HG03066 (cell line): ENCODE results near the gene SLC9A7.

Experiments used
- ATAC-seq: cut with Tn5 transposase; IDR thresholded peaks from one replicate; pipeline ENCODE4 v1.9.1; 2021; ENCODE audit warnings: low read depth; ENCODE audit not compliant: unreplicated experiment

Gene SLC9A7

GRCh38 chrX:46577221-46578005, 181.5 kb downstream of the SLC9A7 start:
- no peak for ATAC-seq

- ATAC-seq: no peak
Measured at GRCh38 chrX:46576458-46576857, 182.5 kb downstream of the SLC9A7 start.

DNA sequence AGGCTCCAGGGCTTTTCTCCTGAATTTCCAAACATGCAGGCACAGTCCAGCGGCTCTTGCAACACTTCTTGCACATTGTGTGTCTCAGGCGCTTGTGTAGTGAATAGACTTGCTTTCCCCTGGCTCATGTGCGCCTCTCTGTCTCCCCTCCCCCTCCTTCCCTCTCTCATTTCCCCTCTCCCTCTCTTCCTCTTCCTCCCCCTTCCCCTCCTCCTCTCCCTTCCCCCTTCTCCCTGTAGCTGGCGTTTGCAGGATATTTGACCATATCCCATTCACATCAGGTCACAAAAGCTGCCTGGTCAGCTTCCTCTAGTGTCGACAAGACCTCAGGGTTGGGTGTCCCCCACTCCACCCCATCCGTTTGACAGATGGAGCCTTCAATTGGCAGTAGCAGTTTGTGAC, 182.9 kb downstream of the SLC9A7 start:
- no peak for ATAC-seq

- ATAC-seq: no peak
Measured at GRCh38 chrX:46575586-46575985, 183.3 kb downstream of the SLC9A7 start.

GRCh38 chrX:46574774-46575381, 184.0 kb downstream of the SLC9A7 start:
- no peak for ATAC-seq

- ATAC-seq: no peak
Measured at GRCh38 chrX:46573892-46574773, 184.8 kb downstream of the SLC9A7 start.

GRCh38 chrX:46573331-46573891, 185.5 kb downstream of the SLC9A7 start, which contains the start of gene CHST7:
Gene CHST7, plus strand, starts transcription at chrX:46573765. Its CDS starts 167 bp downstream, at chrX:46573932.
- ATAC-seq: peak; percentile 38

- ATAC-seq: no peak
Measured at GRCh38 chrX:46572340-46572936, 186.5 kb downstream of the SLC9A7 start.

GRCh38 chrX:46571423-46572339, 187.2 kb downstream of the SLC9A7 start:
- no peak for ATAC-seq

DNA sequence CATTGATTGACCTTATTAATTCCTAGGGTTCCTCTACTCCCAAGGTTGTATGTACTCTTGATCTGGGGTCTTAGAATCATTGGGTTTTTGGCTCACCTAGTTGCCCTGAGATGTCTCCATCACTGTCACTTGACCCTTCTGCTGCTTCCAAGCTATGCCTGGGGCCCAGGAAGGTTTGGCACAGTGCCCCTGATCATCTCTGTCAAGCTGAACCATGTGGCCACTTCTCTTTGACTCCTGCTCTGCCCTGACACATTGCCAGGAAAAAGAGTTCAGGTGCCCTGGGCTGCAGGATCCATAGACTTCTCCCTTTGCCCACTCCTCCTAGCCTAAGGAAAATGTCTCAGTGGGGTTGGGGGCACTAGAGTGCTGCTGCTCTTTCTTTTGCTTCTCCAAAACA, 189.3 kb downstream of the SLC9A7 start:
- ATAC-seq: no peak

GRCh38 chrX:46567388-46567787, 191.5 kb downstream of the SLC9A7 start:
- no peak for ATAC-seq

DNA sequence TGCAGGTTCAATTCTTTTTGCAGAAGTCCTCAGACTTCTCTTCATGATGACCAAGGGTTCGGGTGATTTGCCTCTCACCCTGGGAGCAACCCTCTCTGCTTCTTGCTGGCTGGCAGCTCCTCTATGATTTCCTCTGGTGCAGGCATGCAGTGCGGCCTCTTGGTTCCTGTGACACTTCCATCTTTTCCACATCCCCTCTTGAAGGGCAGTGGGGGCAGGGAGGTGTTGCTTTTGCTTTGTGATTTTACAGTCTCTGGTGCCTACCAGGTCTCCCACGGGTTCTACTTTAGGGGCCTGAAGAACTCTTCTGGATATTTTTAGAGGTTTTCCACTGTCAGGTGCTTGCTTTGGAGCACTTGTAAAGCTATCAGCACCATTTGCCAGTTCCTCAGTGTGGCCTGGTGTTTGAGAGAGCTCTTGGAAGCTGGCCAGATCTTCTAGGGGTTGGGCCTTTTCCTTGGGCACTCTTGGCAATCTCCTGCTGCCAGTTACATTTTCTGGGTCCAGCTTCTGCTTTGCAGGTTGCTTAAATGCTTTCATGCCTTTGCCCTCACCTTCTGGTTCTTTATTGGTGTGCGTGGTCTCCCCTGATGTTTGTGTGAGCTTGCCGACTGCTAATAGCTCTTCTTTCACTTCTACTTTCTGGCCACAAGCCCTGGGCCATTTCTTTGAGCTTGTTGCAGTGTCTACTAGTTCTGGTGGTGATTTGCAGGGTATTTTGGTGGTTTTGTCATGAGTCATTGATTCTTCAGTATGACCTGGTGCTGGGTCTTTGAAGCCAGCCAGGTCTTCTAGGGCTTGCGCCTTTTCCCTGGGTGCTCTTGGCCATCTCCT, 196.9 kb downstream of the SLC9A7 start:
- ATAC-seq: peak; percentile 97

DNA sequence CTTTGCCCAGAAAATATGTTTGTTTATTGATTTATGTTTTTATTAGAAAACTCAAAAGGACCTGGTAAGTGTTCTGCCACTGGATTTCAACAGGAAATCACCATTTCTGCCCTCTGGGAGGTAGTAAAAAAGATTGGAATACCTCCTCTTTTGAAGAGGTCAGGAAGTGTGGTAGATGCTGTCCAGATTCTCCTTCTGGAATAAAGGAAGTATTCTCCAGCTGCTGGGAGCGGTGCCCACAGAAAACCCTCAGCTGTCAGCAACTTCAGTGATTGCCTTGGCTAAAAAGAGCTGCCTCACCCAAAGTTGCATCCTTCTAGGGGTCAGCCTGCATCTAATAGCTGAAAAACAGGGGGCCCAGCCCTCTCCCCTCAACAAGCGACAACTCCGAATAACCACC, 199.9 kb downstream of the SLC9A7 start:
- ATAC-seq: no peak

GRCh38 chrX:46554942-46555341, 204.0 kb downstream of the SLC9A7 start:
- no peak for ATAC-seq

DNA sequence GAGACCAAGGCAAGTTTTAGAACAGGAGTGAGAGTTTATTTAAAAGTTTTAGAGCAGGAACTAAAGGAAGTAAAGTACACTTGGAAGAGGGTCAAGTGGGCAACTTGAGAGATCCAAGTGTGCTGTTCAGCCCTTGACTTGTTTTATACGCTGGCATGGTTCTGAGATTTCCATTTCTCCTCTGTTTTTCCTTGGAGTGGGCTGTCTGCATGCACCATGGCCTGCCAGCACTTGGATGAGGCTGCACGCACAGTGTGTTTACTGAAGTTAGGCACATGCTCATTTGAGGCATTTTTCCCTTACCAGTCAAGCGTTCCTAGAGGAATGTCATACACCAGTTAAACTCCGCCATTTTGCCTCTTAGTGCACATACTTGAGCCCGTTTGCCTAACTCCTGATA, 205.0 kb downstream of the SLC9A7 start:
- no peak for ATAC-seq

DNA sequence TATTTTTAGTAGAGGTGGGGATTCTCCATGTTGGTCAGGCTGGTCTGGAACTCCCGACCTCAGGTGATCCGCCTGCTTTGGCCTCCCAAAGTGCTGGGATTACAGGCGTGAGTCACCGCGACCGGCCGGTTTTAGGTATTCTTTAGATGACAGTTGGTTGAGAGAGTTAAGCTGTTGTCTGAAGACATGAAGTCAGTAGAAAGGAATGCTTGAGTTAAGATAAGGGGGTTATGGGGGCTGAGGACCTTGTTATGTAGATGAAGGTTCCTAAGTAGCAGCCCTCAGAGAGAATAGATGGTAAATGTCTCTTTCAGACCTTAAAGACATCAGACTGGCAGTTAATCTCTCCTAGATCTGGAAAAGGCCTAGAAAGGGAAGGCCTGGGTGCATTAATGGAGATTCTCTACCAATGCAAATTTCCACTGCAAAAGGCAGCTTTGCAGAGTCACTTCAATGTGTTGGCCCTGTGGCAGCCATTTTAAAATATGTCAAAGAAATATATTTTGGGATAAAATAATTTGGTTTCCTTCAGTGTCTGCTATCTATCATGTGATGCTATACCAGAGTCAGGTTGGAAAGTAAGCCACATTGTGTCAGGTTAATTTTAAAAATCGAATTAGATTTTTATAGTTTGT, 207.3 kb downstream of the SLC9A7 start:
- no peak for ATAC-seq

DNA sequence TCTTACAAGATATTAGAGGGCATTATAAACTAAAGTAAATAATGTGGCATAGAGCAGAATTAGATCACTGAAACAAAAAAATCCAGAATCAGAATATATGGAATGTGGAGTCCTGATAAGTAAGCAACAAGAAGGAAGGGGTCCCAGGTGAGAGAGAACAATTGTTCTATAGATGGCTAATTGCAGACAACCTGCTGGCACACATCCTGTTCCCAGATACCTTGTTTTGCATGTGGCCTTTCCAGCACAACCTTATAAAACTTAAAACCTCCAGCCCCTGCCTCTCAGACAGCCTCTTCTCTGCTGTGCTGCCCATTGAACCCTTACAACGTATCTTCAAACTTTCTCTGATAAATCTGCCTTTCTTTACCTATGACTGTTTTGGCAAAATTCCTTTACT, 209.0 kb downstream of the SLC9A7 start:
- no peak for ATAC-seq
